H7 (cell line): ENCODE measurements around the gene MOB2. TPM values are rescaled to one million over a fixed set of nuclear protein-coding genes. Genes with fewer than 3 reads are reported as not detected.

Experiments used
- total RNA-seq: library from RNA; depleted of rRNA; stranded (reverse); fragments of >200 nt; shearing (Covaris generic); gene quantifications from 2 replicates; pipeline ENCODE4 v1.2.3, GENCODE V29; 2014; rRNA removed

The MOB2 gene
- total RNA-seq, 1 experiment from 2014 or later, result 20.2 TPM

Other genes starting within 250 kb of the MOB2 start
- gene TOLLIP, start 177.1 kb downstream of the MOB2 start, total RNA-seq, result 11.2 and 11.8 TPM in 2 replicates
- gene BRSK2, start 96.8 kb downstream of the MOB2 start, total RNA-seq, result 22.2 and 23.6 TPM in 2 replicates
- 1.7 and 2.7 TPM in 2 replicates for gene DUSP8, start 85.5 kb upstream of the MOB2 start, total RNA-seq
- not detected in 2 replicates for gene KRTAP5-1, start 98.5 kb upstream of the MOB2 start, total RNA-seq
- not detected in 2 replicates for gene KRTAP5-2, start 111.5 kb upstream of the MOB2 start, total RNA-seq
- gene KRTAP5-3, start 121.7 kb upstream of the MOB2 start, total RNA-seq, result not detected in 2 replicates
- not detected in 2 replicates for gene KRTAP5-4, start 135.4 kb upstream of the MOB2 start, total RNA-seq
- not detected in 2 replicates for gene KRTAP5-5, start 143.0 kb upstream of the MOB2 start, total RNA-seq
- gene KRTAP5-6, start 210.4 kb upstream of the MOB2 start, total RNA-seq, result not detected in 2 replicates